ENCODE measurements around the gene SYNC. TPM values are rescaled to one million over a fixed set of nuclear protein-coding genes. Genes with fewer than 3 reads are reported as not detected.
"Not testable (repeated sequence)": the region's sequence is repeated elsewhere in the genome, so short reads cannot be mapped to it uniquely, and the experiment has no call there.

The SYNC gene
- polyA plus RNA-seq, 4 donors: 1.6 to 2.1 (median 1.7) TPM

DNA sequence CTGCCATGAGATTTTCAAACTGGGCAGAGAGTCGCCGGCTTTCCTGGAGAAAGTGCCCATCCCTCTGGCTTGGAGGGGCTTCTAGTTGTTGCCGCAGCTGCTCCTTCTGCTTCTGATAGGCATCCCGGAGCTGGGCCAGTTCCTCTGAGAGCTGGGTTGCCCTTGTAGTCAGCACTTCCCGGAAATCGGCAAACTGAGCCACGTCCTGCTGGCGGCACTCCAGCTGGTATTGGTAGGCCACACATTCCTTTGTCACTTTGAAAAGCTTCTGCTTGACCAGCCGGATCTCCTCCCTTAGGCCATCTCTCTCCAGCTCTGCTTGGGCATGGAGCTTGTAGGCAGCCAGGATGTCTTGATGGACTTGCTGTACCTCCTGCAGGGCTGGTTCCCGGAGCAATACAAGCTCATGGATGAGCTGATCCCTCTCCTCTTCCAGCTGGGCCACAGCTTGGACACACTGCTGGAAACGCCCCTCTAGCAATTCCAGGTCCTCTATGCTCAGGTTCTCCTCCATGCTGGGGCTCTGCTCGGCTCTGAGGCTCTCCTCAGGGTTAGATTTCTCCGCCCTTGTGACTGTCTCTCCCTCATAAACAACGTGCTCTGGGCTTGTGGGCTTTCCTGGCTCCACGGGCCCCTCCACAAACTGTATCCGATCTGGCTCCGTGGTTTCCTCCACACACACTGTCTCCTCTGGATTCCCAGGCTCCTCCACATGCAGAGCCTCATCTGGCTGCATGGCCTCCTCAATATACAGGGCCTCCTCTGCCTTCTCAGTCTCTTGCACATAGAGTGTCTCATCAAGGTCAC is 7.3 kb downstream of the SYNC start:
- no peak for DNase-seq (ENCODE audit: low read depth in 4 of 4, low spot score in 3 of 4)

DNA sequence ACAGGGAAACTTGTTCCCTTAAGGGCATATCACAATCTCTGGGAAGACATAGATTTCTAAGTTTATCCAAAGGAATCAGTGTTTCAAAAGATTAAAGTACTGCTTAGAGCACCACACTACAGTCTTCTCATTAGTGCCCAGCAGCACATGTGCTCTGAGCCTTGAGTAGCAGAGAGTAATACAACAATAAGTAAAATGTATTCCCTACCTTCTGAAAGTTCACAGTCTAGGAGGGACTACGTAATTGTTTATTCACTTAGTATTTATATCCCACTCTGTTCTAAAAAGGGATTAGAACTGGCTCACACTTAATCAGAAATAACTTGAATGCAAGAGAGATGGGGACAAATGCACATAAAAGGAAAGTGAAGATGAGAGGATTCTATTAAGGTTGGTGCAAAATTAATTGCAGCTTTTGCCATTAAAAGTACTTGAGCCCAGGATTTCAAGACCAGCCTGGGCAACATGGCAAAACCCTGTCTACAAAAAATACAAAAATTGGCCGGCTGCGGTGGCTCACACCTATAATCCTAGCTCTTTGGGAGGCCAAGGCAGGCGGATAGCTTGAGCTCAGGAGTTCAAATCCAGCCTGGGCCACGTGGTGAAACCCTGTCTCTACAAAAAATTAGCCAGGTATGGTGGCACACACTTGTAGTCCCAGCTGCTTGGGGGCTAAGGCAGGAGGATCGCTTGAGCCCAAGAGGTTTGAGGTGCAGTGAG is 9.0 kb downstream of the SYNC start:
- DNase-seq (ENCODE audit: low read depth in 4 of 4, low spot score in 3 of 4): no peak

DNA sequence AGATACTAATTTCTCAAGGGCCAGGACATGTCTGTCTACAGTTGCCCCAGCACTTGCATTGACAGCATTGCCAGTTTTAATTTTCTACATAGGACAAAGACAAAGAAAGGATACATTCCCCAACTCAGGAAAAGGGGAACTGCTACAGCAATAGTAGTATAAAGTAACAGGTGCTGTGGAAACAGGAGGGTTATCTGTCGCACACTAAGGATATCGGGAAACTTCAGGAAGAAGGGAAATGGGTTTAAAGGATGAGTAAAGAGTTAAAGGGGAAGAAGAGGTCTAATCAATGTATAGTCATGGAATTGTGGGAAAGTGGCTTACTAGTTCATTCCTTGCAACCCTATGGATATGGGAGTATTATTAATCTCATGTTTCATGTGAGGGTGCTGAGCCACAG is 16.2 kb downstream of the SYNC start:
- no peak for DNase-seq (ENCODE audit: low read depth in 4 of 4, low spot score in 3 of 4)

DNA sequence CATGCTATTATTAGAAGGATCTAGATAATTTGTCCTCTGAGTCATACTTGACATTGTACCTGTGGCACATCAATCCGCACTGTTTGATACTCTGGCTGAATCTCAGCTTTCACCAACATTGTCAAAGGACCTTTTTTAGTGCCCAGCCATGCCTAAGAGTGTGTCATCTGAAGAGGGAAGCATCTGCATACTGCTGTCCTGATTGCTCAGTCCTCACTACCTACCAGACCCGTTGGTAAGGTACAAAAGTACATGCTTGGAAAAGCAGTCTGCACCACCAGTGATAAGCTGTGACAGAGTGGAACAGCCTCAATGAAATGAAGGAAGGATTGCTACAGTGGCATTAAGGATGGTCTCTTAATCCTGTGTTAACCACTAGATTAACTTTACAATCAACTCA is 17.1 kb downstream of the SYNC start:
- DNase-seq (ENCODE audit: low read depth in 4 of 4, low spot score in 3 of 4): no peak

DNA sequence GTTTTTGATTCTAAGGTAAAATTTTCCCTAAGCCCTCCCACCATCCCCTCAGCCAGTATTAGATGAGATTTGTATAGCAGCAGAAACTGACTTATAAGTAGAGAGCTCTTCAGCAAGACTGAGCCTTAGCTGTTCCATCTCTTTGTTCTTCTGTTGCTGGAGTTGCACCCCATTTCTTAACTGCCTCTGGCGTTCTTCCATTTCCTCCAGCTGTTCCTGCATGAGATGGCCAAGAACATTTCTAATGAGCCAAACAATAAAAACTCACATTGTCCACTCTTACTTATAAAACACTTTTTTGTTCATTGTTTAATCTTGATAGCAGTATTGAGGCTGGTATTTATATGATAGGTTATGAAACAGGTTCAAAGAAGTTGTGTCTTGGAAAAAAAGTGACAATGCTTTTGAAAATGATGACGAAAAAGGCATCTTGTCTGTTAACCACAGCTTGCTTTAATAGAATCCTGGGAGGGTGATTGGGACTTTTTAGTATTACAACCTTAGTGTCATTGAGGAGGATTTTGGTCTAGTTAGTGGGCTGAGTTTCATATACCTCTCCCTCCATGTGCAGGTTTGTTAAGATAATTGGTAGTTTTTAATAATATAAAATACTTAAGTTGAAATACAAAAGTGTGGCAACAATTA is 18.3 kb downstream of the SYNC start:
- peak in 3 of 4 donors; percentile 20 to 59 (median 39) for DNase-seq (ENCODE audit: low read depth in 4 of 4, low spot score in 3 of 4)

DNA sequence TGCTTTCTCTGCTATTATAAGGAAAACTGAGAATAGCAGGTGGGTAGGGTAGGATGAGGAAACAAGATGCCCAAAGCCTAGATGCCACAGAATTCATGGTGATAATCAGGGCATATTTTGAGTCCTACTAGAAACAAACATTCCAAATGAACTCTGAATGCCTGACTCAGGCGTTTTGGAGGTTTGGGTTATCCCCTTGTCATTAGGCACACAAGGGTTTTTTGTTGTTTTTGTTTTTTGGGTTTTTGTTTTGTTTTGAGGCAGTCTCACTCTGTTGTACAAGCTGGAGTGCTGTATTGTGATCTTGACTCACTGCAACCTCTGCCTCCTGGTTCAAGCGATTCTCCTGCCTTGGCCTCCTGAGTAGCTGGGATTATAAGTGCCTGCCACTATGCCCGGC is 19.2 kb downstream of the SYNC start:
- no peak for DNase-seq (ENCODE audit: low read depth in 4 of 4, low spot score in 3 of 4)

DNA sequence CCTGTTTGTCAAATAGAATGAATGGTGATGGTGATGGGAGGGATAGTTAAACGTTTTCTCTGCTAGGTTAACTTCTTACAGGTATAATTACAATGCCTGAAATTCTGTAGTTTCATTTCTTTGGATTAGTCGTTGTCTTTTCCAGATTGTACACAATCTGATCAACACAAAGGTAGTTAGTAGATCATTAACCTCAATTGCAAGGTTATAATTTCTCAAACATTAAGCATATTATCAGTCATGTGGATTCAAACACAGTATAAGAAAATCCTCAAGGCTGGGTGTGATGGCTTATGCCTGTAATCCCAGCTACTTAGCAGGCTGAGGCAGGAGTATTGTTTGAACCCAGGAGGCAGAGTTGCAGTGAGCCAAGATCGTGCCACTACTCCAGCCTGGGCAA is 20.6 kb downstream of the SYNC start:
- no peak for DNase-seq (ENCODE audit: low read depth in 4 of 4, low spot score in 3 of 4)

DNA sequence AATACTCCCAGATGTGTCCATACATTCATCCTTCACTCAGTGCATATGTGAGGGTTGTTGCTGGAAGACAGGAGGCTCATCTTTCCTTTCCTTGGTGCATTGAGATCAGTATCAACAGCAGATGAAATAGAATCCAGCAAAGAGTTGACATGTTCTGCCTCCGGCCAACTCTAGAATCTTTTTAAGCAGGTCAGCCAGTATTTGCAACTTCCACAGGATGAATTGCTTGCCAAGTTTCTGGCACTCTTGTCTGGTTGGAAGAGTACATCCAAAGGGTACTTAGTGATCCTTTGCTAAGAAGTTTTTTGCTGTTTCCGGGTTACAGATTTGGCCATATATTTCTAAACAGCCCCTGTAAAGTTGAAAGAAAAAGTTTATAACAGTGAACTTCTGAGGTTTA is 21.1 kb downstream of the SYNC start:
- no peak for DNase-seq (ENCODE audit: low read depth in 4 of 4, low spot score in 3 of 4)

DNA sequence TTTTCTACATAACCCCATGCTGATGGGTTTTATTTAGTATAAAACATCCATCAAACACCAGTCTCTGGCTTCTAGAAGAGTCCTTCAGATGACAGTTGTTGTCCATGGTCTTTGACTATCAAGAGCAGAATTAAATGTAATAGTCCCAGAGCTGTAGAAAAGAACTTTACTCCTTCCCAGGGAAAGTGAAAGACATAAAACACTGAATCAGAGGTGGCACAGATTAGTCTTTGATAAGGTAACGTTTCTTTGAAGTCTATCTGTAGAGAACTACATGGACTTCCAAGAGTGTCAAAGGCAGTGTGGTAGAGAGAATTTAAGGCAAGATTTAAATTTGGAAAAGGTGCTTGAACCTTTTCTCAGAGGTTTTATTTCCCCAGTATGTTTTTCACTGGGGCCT is 21.9 kb downstream of the SYNC start:
- DNase-seq (ENCODE audit: low read depth in 4 of 4, low spot score in 3 of 4): no peak

DNA sequence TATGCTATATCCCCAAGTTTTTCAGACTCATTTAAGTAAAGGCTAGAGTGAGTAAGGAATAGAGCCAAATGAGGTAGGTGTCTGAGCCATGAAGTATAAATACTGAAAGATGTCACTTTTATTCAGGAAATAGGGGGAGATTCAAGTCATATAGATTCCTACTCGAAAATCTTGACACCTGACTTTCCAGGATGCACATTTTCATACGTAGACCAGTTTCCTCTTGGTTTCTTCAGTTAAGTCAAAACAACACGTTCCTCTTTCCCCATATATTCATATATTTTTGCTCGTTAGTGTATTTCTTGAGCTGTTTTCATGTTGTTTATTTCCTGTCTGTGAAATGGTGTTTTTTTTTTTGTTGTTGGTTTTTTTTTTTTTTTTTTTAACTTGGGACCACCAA is 22.6 kb downstream of the SYNC start:
- not testable (repeated sequence) for DNase-seq (ENCODE audit: low read depth in 4 of 4, low spot score in 3 of 4)

DNA sequence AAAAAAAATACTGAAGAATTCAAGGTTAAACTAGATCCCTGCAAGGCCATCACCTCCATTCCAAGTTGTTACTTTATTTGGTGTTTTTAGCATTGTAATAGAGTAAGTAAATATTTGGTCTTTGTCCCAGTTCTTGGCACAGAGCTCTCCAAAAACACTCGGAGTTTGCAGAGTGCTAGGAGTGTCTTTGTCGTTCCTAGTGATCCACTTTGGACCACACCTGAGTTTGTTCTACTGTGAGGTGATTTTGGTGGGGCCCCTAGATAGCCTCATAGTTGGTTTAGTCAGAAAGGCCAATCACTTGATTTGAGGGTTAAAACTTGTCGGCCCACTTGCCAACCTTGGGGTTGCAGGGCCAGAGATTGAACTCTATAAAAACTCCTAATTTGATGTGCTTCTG is 25.6 kb downstream of the SYNC start:
- DNase-seq (ENCODE audit: low read depth in 4 of 4, low spot score in 3 of 4): no peak

DNA sequence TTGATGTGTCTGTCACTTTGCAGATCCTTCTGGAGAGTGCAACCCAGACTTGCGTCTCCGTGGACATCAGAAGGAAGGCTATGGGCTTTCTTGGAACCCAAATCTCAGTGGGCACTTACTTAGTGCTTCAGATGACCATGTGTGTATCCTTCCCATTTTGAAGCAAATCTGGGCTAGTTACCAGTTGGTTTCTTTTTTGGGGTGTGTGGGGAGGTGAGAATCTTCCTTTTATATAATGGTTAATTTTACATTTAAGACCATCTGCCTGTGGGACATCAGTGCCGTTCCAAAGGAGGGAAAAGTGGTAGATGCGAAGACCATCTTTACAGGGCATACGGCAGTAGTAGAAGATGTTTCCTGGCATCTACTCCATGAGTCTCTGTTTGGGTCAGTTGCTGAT is 33.9 kb downstream of the SYNC start:
- DNase-seq (ENCODE audit: low read depth in 4 of 4, low spot score in 3 of 4): not testable (repeated sequence)

DNA sequence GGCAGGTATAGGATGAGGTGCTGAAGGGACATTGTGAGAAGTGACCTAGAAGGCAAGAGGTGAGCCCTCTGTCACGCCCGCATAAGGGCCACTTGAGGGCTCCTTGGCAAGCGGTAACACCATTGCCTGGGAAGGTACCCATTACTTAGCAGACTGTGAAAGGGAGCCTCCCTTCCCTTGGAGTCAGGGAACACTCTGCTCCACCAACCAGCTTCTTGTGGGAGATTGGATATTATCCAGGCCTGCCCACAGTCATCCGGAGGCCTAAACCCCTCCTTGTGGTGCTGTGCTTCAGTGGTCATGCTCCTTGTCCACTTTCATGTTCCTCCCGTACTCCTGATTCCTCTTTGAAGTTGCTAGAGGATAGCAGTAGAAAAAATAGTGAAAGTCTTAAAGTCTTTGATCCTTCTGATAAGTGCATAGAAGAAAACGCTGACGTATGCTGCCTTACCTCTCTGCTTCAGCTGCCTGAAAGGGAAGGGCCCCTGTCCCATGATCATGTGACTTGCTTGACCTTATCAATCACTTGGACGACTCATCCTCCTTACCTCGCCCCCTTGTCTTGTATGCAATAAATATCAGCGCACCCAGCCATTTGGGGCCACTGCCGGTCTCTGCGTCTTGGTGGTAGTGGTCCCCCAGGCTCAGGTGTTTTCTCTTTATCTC is 35.5 kb downstream of the SYNC start:
- DNase-seq (ENCODE audit: low read depth in 4 of 4, low spot score in 3 of 4): no peak

DNA sequence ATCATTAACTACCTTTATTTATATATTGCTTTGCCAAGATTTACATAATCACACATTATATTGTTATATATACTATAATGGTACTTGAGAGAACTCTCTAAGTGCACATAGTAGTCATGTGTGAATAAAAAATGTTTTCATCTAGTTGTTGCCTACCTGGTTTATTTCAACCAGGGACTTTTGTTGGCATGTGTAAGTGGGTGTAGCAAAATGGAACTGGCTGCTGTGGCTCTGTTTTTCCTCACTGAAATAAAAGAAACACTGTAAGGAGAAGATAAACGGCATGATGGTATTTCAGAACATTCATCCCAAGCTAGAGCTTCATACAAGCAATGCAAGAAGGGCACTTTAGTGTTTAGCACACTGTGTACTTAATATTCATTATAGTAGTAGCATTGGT is 36.7 kb downstream of the SYNC start:
- DNase-seq (ENCODE audit: low read depth in 4 of 4, low spot score in 3 of 4): no peak

DNA sequence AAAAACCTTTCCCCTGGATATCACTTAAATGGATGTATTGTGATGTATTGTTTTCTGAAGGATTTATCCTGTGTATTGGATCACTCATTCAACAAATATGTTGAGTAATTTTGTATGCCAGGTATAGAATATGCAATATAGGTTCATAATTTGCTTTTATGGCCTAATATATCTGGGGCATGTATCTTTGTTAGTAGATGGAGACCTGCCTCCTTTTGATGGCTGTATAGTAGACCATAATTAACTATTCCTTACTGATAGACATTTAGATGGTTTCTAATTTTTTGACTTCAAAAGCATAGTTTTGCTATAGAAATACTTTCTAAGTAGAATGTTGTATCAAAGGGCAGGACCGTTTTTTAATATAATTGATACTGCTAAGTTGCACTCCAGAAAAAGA is 43.0 kb downstream of the SYNC start:
- no peak for DNase-seq (ENCODE audit: low read depth in 4 of 4, low spot score in 3 of 4)

DNA sequence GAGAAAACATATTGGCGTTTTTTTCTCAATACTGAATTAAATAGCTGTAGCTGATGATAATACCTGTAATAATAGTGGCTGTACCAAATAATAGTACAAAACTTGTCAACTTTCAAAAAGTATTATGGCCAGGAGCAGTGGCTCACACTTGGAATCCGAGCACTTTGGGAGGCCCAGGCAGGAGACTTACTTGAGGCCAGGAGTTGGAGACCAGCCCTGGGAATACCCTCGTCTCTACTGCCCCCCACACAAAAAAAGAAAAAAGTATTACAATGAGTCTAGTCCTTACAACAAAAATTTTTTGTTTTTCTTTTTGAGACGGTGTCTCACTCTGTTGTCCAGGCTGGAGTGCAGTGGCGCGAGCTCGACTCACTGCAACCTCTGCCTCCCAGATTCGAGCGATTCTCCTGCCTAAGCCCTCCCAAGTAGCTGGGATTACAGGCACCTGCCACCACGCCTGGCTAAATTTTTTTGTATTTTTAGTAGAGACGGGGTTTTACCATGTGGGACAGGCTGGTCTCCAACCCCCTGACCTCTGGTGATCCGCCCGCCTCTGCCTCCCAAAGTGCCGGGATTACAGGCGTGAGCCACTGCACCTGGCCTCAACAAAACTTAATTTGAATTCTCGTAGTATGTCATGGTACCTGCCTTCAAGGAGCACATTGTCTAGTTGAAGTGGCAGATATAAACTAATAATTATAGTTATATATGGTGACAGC is 50.2 kb downstream of the SYNC start:
- DNase-seq (ENCODE audit: low read depth in 4 of 4, low spot score in 3 of 4): no peak

DNA sequence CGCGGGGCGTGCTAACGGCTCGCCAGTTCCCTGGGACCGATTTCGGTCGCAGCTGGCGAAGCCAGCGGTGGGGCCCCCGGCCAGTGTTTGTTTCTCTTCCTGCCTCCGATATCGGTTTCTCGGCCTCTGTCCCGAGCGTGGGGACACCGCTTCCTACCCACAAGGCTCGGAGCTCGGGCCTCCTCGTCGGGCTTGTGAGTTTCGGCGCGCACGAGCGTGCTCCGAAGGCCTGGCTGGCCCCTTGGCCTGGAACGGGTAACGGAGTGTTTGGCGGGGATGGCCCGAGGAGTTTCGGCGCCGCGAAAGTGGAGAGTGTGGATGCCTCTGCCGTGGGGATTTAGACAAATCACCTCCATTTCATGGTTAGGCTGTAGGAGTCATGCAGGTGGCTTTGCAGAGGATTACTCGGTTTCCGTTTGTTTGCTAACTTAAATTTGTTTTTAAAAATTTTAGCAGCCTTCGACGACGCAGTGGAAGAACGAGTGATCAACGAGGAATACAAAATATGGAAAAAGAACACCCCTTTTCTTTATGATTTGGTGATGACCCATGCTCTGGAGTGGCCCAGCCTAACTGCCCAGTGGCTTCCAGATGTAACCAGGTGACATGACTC is 51.0 kb downstream of the SYNC start:
- DNase-seq (ENCODE audit: low read depth in 4 of 4, low spot score in 3 of 4): peak in 1 of 4 donors; percentile 38

DNA sequence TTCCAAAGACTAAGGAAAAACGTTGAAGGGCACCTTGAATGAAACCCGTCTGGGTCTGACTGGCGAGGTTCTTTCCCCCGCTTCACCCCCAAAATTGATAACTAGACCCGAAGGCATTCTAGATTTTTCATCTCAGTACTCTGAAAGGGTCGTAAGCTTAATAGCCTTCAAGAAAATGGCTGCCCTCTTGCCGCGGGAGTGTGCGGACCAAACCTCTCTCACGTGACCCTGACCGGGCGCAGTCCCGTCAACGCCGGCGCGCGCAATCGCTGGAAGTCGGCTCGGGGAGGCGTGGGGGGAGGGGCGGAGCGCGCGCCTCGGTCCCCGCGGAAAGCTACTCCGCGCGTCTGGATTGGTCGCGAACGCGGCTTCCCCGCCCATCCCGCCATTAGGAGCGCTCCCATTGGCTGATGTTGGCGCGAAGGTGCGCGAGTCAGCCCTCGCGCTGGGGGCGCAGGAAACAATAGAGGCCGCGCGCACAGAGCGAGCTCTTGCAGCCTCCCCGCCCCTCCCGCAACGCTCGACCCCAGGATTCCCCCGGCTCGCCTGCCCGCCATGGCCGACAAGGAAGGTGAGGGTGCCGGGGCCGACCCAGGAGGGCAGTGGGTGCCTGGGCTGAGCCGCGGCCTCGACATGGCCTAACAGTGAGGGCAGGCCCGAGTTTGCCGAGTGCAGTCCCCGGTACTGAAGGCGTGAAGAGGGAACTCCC is 51.7 kb downstream of the SYNC start, which contains the start of gene RBBP4:
RBBP4 (plus strand) TSS at position 457 of the 709 bp plus-strand sequence; CDS start at position 556, 99 bp downstream.
- peak; percentile 93 to 98 (median 96) for DNase-seq (ENCODE audit: low read depth in 4 of 4, low spot score in 3 of 4)

DNA sequence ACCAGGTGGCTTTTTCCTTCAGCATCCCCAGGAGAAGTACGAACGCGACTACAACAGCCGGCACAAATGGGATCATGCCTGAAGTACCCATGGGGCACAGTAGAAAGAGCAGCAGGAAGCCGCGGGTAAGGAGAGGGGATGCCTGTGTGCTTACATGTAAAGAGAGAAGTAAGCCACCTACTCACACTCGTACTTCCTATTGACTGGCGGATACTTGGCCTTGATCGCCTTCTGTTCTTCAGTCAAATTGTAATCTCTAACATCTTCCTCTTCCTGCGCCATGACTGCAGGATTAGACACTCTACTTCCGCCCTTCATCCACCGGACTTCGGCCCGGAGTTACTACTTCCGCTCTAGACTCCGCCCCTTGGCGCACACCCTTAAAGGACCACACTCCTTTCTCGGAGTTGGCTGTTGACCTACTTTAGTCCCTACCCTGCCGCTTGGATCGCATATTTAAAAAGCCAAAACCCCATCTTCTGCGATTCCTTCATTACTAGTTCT is 52.3 kb downstream of the SYNC start, which contains the start of gene ZBTB8OS:
ZBTB8OS (minus strand) TSS at position 303 of the 504 bp plus-strand sequence; CDS start at position 282, 21 bp downstream.
- peak; percentile 83 to 90 (median 84) for DNase-seq (ENCODE audit: low read depth in 4 of 4, low spot score in 3 of 4)

Measured in right renal pelvis (tissue), 4 donors.